A549 treated with CpdA at 1 μM for 4 hours (cell line): ENCODE measurements around the gene EGFLAM. TPM values are rescaled to one million over a fixed set of nuclear protein-coding genes. Genes with fewer than 3 reads are reported as not detected.

Source experiments
- total RNA-seq: library from RNA; stranded (reverse); fragments of 200-300 nt; extraction: Qiagen RNA extraction; gene quantifications from 5 replicates; pipeline ENCODE4 v1.2.3, GENCODE V29; 2022; ENCODE audit warnings: low read depth

EGFLAM gene
- total RNA-seq, result 0.08 to 0.11 TPM in 2 of 5 replicates, not detected in the others

DNA sequence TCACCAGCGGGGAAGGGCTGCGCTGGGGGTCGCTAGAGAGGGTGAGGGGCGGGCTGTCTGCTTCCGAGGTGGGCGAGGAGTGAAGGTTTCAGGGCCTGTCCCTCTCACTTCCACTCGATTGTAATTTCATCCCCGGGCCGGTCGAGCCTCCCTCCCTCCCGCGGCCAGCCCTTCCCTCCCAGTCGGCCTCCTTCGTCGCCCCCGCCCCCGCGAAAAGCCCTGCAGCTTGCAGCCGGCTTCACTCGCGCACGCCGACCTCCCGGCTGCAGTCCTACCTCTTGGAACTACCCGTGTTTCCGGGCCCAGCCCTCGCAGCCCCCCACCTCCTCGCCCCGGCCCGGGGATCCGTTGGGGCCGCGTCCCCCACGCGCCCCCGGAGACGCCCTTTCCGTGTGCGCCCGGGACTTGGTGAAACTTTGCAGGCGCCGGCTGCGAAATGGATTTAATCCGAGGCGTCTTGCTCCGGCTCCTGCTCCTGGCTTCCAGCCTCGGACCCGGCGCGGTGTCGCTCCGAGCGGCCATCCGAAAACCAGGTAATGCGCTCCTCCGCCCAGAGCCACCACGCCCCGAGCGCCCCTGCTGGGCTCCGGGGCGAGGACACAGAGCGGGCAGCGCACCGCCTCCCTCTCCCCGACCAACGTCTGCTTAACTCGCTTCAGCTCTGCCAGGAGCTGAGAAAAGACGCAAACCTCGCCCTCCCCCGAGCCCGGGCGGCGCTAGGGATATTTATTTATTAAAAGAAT is at the start of gene EGFLAM:
TSS of gene EGFLAM (plus strand) at position 241 of the 743 bp plus-strand sequence. CDS start at position 437, 196 bp downstream.

